ENCODE data around the gene SEPTIN2. TPM values are rescaled to one million over a fixed set of nuclear protein-coding genes. Genes with fewer than 3 reads are reported as not detected.
A peak's percentile ranks its signal among the peaks of the same experiment; 100 is the strongest.

SEPTIN2 gene
- total and polyA plus RNA-seq, 2 experiments from 2014 or later = 227 to 393 TPM

- Histone ChIP-seq H3K4me3 (peak overlapping the region; percentile 72), H3F3A (replicated peaks; ENCODE audit: low read depth) (0 out of 2 replicates have a peak, but pooled peaks cover 5% of the 10 kb centered on the region), H4K20me1 (replicated peaks; ENCODE audit: insufficient read depth) (peaks cover 58% of the 10 kb centered on the region), H3K9me2 (ENCODE audit: insufficient read depth) (no peaks in the 10 kb centered on the region), H3K79me2 (replicated peaks; ENCODE audit: insufficient read depth) (peaks cover 93% of the 10 kb centered on the region), H3K27me3 (ENCODE audit: insufficient read depth) (no peaks in the 10 kb centered on the region), H3K4me1 (ENCODE audit: insufficient read depth) (peaks cover 16% of the 10 kb centered on the region), H2AFZ (no peak overlapping the region), H3K4me2 (peak overlapping the region; percentile 90), H3K36me3 (ENCODE audit: insufficient read depth) (0 out of 2 replicates have a peak, but pooled peaks cover under 1% of the 10 kb centered on the region), H3K27ac (ENCODE audit: low read depth) (no peak overlapping the region)
- TF ChIP-seq POLR2AphosphoS5 (IDR thresholded peaks at IDR 0.05; ENCODE audit: low read depth) (no peak), EZH2 (IDR thresholded peaks at IDR 0.05; ENCODE audit: low read depth, unreplicated experiment) (no peak), ZNF114 (CRISPR knock-in tag; IDR thresholded peaks at IDR 0.05) (no peak)
- no peaks in the 10 kb centered on the region for H3K9me3 Mint-ChIP-seq
- peaks cover 16% of the 10 kb centered on the region for H3K36me3 Mint-ChIP-seq (ENCODE audit: low read depth)
- ATAC-seq (peak; percentile 25), DNase-seq (ENCODE audit: low spot score) (peak; percentile 44)
- 0 out of 2 replicates have a peak overlapping the region, but pooled peaks have one; percentile 60 for H3K27ac Mint-ChIP-seq
- H3K4me3 Mint-ChIP-seq = peak overlapping the region; percentile 82
- H3K27me3 Mint-ChIP-seq (ENCODE audit: insufficient read depth, low read depth, poor library complexity) = peaks cover 12% of the 10 kb centered on the region
- peaks cover 45% of the 10 kb centered on the region for H3K4me1 Mint-ChIP-seq
These were observed 43.9 kb upstream of the SEPTIN2 start for GRCh38 chr2:241271706-241272302.

GRCh38 chr2:241272303-241273209 is 43.2 kb upstream of the SEPTIN2 start:
- DNase-seq (ENCODE audit: low spot score) (peak; percentile 64), ATAC-seq (peak; percentile 75)
- no peak overlapping the region for H3K27ac Mint-ChIP-seq
- H3K4me1 ChIP-seq (ENCODE audit: insufficient read depth) = peaks cover 16% of the 10 kb centered on the region
- no peaks in the 10 kb centered on the region for H3K9me3 Mint-ChIP-seq
- peak overlapping the region; percentile 72 for H3K4me3 ChIP-seq
- H3K36me3 ChIP-seq (ENCODE audit: insufficient read depth) = no peaks in the 10 kb centered on the region
- peaks cover 40% of the 10 kb centered on the region for H3K4me1 Mint-ChIP-seq
- no peaks in the 10 kb centered on the region for H3K27me3 ChIP-seq (ENCODE audit: insufficient read depth)
- H3K4me3 Mint-ChIP-seq = peak overlapping the region; percentile 74
- H3K27ac ChIP-seq (ENCODE audit: low read depth) = no peak overlapping the region
- H3K4me2 ChIP-seq = peak overlapping the region; percentile 90
- no peaks in the 10 kb centered on the region for H3K9me2 ChIP-seq (ENCODE audit: insufficient read depth)
- peaks cover 13% of the 10 kb centered on the region for H3K36me3 Mint-ChIP-seq (ENCODE audit: low read depth)
- 0 out of 2 replicates have a peak, but pooled peaks cover 5% of the 10 kb centered on the region for H3F3A ChIP-seq (replicated peaks; ENCODE audit: low read depth)
- H3K27me3 Mint-ChIP-seq (ENCODE audit: insufficient read depth, low read depth, poor library complexity) = peaks cover 12% of the 10 kb centered on the region
- H3K79me2 ChIP-seq (replicated peaks; ENCODE audit: insufficient read depth) = peaks cover 93% of the 10 kb centered on the region
- TF ChIP-seq JUNB (IDR thresholded peaks at IDR 0.05; ENCODE audit: unreplicated experiment) (no peak), CREB1 (CRISPR knock-in tag; IDR thresholded peaks at IDR 0.05; ENCODE audit: low read depth) (peak; percentile 63; the same call in 1 of the 2 replicates), POLR2AphosphoS5 (IDR thresholded peaks at IDR 0.05; ENCODE audit: low read depth) (peak; percentile 54; the same call in 1 of the 2 replicates), REST (IDR thresholded peaks at IDR 0.05; ENCODE audit: unreplicated experiment) (no peak)
- H4K20me1 ChIP-seq (replicated peaks; ENCODE audit: insufficient read depth) = peaks cover 55% of the 10 kb centered on the region
- H2AFZ ChIP-seq = no peak overlapping the region

Measured in GM23338 (cell line).